HFF-Myc (cell line): ENCODE measurements around the gene CDH13.

Experiments used
- DNase-seq: peaks from one replicate; pipeline ENCODE4 v3.0.0-alpha.2; 2011; ENCODE audit warnings: low read depth; ENCODE audit errors: extremely low read depth
- H3K4me3 ChIP-seq: replicated peaks from 2 replicates; pipeline ENCODE4 v1.5.1; 2011; ENCODE audit warnings: low read depth, mild to moderate bottlenecking, control low read depth, low read length
- TF ChIP-seq, protein P1 (sequence below): IDR thresholded peaks from 2 replicates; pipeline ENCODE4 v1.5.1; 2012; ENCODE audit warnings: mild to moderate bottlenecking, low read depth, low read length, control low read depth; ENCODE audit errors: missing control alignments

CDH13 gene

GRCh38 chr16:82773018-82773417, 146.2 kb downstream of the CDH13 start:
- DNase-seq = no peak
- H3K4me3 ChIP-seq = no peak overlapping the region
- TF ChIP-seq, protein P1, sequence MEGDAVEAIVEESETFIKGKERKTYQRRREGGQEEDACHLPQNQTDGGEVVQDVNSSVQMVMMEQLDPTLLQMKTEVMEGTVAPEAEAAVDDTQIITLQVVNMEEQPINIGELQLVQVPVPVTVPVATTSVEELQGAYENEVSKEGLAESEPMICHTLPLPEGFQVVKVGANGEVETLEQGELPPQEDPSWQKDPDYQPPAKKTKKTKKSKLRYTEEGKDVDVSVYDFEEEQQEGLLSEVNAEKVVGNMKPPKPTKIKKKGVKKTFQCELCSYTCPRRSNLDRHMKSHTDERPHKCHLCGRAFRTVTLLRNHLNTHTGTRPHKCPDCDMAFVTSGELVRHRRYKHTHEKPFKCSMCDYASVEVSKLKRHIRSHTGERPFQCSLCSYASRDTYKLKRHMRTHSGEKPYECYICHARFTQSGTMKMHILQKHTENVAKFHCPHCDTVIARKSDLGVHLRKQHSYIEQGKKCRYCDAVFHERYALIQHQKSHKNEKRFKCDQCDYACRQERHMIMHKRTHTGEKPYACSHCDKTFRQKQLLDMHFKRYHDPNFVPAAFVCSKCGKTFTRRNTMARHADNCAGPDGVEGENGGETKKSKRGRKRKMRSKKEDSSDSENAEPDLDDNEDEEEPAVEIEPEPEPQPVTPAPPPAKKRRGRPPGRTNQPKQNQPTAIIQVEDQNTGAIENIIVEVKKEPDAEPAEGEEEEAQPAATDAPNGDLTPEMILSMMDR = no peak

- no peak for DNase-seq
- no peak overlapping the region for H3K4me3 ChIP-seq
- TF ChIP-seq, protein P1 = no peak
Measured at GRCh38 chr16:82776470-82777146, 149.8 kb downstream of the CDH13 start.

DNA sequence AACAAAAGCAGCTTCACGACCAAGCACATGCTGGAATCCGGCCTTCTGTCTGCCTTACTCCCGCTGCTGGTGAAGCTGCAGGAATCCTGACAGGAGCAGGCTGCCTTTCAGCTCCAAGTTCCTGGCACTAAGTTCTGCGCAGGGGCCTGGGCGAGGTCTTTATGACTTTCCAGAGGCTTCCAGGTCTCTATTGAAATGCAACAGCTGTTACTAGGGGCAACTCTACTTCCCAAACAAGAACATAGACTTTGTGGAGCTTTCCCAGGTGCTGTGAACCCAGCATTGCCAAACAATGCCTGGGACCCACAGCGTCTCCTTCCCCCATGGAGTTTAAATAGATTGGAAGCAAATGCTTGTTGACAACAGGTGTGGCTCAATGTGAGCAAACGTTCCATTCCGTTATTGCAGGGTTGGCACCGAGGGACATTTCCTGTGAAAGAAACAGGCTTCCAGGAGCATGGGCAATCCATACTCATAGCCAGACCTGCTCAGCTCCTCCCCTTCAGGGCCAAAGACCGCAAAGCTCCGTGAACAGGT, 156.0 kb downstream of the CDH13 start:
- H3K4me3 ChIP-seq = no peak overlapping the region
- no peak for DNase-seq
- TF ChIP-seq, protein P1 = no peak

DNA sequence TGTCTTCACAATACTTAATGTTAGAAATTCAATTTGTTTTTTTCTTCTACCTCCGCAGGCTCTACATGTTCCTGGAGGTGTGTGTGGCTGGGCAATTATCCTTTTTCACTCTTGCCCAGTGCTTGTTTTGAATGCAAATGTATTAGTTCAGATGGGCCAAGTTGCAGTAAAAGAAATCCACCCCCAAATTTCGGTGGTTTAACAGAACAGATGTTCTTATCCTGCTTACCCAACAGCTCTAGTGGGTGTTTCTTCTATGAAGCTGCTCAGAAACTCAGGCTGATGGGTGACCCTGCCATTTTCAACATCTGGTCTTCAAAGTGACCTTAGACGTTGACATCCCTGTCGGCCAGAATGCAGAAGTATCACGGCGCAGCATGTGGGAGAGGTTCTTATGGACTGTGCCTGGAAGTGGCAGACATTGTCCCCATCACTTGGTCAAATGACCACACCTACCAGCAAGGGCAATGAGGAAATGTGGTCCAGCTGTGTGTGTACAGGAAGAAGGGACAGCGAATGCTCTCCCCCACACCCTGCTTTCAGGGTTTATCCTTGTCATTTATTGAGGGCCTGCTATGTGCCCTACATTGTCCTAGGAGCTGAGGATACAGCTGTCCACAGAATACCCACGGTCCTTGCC, 157.3 kb downstream of the CDH13 start:
- DNase-seq = no peak
- no peak overlapping the region for H3K4me3 ChIP-seq
- TF ChIP-seq, protein P1 = no peak

- DNase-seq = no peak
- TF ChIP-seq, protein P1 = no peak
- no peak overlapping the region for H3K4me3 ChIP-seq
Measured at GRCh38 chr16:82784573-82784968, 157.8 kb downstream of the CDH13 start.

- no peak overlapping the region for H3K4me3 ChIP-seq
- TF ChIP-seq, protein P1 = no peak
- no peak for DNase-seq
Measured at GRCh38 chr16:82788225-82788624, 161.5 kb downstream of the CDH13 start.

- TF ChIP-seq, protein P1 = no peak
- H3K4me3 ChIP-seq = no peak overlapping the region
- DNase-seq = no peak
Measured at GRCh38 chr16:82788919-82789318, 162.2 kb downstream of the CDH13 start.
